Activated naive CD8-positive, alpha-beta T cell treated with anti-CD3 and anti-CD28 coated beads for 36 hours (primary cell): ENCODE measurements around the gene ZNF750. TPM values are rescaled to one million over a fixed set of nuclear protein-coding genes. Genes with fewer than 3 reads are reported as not detected.

Experiments used
- DNase-seq: peaks from one replicate; pipeline ENCODE4 v3.0.0; 2021
- H3K27ac Mint-ChIP-seq: one replicate; pipeline ENCODE4 v1.8.0; 2022; ENCODE audit warnings: mild to moderate bottlenecking, moderate library complexity, mixed read lengths
- H3K27me3 Mint-ChIP-seq: one replicate; pipeline ENCODE4 v1.8.0; 2022; ENCODE audit warnings: mild to moderate bottlenecking, mixed read lengths
- H3K36me3 Mint-ChIP-seq: one replicate; pipeline ENCODE4 v1.8.0; 2021; ENCODE audit warnings: mild to moderate bottlenecking, mixed read lengths
- H3K4me1 Mint-ChIP-seq: one replicate; pipeline ENCODE4 v1.8.0; 2021; ENCODE audit warnings: mixed read lengths
- H3K4me3 Mint-ChIP-seq: one replicate; pipeline ENCODE4 v1.8.0; 2022; ENCODE audit warnings: mild to moderate bottlenecking, moderate library complexity, mixed read lengths
- H3K9me3 Mint-ChIP-seq: one replicate; pipeline ENCODE4 v1.8.0; 2022; ENCODE audit warnings: mixed read lengths
- total RNA-seq, 2 experiments: library from RNA; stranded (reverse); gene quantifications; one replicate each; pipeline ENCODE4 v1.2.3, GENCODE V29; 2021

The ZNF750 gene
- not detected for total RNA-seq

GRCh38 chr17:82839617-82840292 lies at the start of gene ZNF750:
TSS of gene ZNF750 (minus strand) at chr17:82840022. CDS start at chr17:82832454, 7,568 bp downstream.
- no peaks in the 10 kb centered on the region for H3K27me3 Mint-ChIP-seq
- no peak for DNase-seq
- no peak within 1 kb of the TSS for H3K4me3 Mint-ChIP-seq
- H3K4me1 Mint-ChIP-seq: peaks cover 5% of the 10 kb centered on the region
- H3K9me3 Mint-ChIP-seq: no peaks in the 10 kb centered on the region
- H3K27ac Mint-ChIP-seq: no peak within 1 kb of the TSS
- H3K36me3 Mint-ChIP-seq: no peaks in the 10 kb centered on the region

GRCh38 chr17:82888583-82889495 lies 49.0 kb upstream of the ZNF750 start:
- no peak overlapping the region for H3K27ac Mint-ChIP-seq

GRCh38 chr17:82887255-82888164 lies 47.7 kb upstream of the ZNF750 start:
- Mint-ChIP-seq H3K9me3 (no peaks in the 10 kb centered on the region), H3K27ac (peak overlapping the region; percentile 43), H3K36me3 (peaks cover 20% of the 10 kb centered on the region), H3K4me1 (peaks cover 44% of the 10 kb centered on the region), H3K27me3 (no peaks in the 10 kb centered on the region), H3K4me3 (no peak overlapping the region)
- no peak for DNase-seq

More at GRCh38 chr17:82888583-82889495, 49.0 kb upstream of the ZNF750 start:
- Mint-ChIP-seq H3K9me3 (no peaks in the 10 kb centered on the region), H3K4me3 (no peak overlapping the region), H3K27me3 (no peaks in the 10 kb centered on the region), H3K4me1 (peaks cover 45% of the 10 kb centered on the region), H3K36me3 (peaks cover 24% of the 10 kb centered on the region)
- no peak for DNase-seq

GRCh38 chr17:82884970-82885353 lies 45.1 kb upstream of the ZNF750 start:
- Mint-ChIP-seq H3K9me3 (no peaks in the 10 kb centered on the region), H3K4me3 (peak overlapping the region; percentile 5)
- DNase-seq: peak; percentile 30

GRCh38 chr17:82884341-82884969 lies 44.6 kb upstream of the ZNF750 start:
- Mint-ChIP-seq H3K27me3 (no peaks in the 10 kb centered on the region), H3K4me1 (peaks cover 55% of the 10 kb centered on the region), H3K36me3 (peaks cover 23% of the 10 kb centered on the region), H3K4me3 (peak overlapping the region; percentile 5), H3K27ac (peak overlapping the region; percentile 67), H3K9me3 (no peaks in the 10 kb centered on the region)
- DNase-seq: no peak

More at GRCh38 chr17:82884970-82885353, 45.1 kb upstream of the ZNF750 start:
- H3K27me3 Mint-ChIP-seq: no peaks in the 10 kb centered on the region
- peaks cover 55% of the 10 kb centered on the region for H3K4me1 Mint-ChIP-seq
- H3K36me3 Mint-ChIP-seq: peaks cover 18% of the 10 kb centered on the region
- H3K27ac Mint-ChIP-seq: peak overlapping the region; percentile 67

GRCh38 chr17:82883419-82884031 lies 43.7 kb upstream of the ZNF750 start:
- no peak overlapping the region for H3K4me3 Mint-ChIP-seq
- no peak for DNase-seq
- H3K4me1 Mint-ChIP-seq: peaks cover 59% of the 10 kb centered on the region
- peak overlapping the region; percentile 91 for H3K27ac Mint-ChIP-seq
- H3K27me3 Mint-ChIP-seq: no peaks in the 10 kb centered on the region
- peaks cover 26% of the 10 kb centered on the region for H3K36me3 Mint-ChIP-seq
- H3K9me3 Mint-ChIP-seq: no peaks in the 10 kb centered on the region

GRCh38 chr17:82882715-82883418 lies 43.0 kb upstream of the ZNF750 start:
- peaks cover 29% of the 10 kb centered on the region for H3K36me3 Mint-ChIP-seq
- no peaks in the 10 kb centered on the region for H3K9me3 Mint-ChIP-seq
- peak; percentile 77 for DNase-seq
- H3K4me3 Mint-ChIP-seq: peak overlapping the region; percentile 67
- no peaks in the 10 kb centered on the region for H3K27me3 Mint-ChIP-seq
- peak overlapping the region; percentile 91 for H3K27ac Mint-ChIP-seq
- peaks cover 66% of the 10 kb centered on the region for H3K4me1 Mint-ChIP-seq

GRCh38 chr17:82881900-82882714 lies 42.3 kb upstream of the ZNF750 start:
- Mint-ChIP-seq H3K4me1 (peaks cover 67% of the 10 kb centered on the region), H3K9me3 (no peaks in the 10 kb centered on the region), H3K36me3 (peaks cover 25% of the 10 kb centered on the region), H3K4me3 (peak overlapping the region; percentile 67), H3K27ac (peak overlapping the region; percentile 91), H3K27me3 (no peaks in the 10 kb centered on the region)
- no peak for DNase-seq

- H3K27me3 Mint-ChIP-seq: no peaks in the 10 kb centered on the region
- H3K4me3 Mint-ChIP-seq: no peak overlapping the region
- peaks cover 25% of the 10 kb centered on the region for H3K36me3 Mint-ChIP-seq
- peaks cover 71% of the 10 kb centered on the region for H3K4me1 Mint-ChIP-seq
- H3K9me3 Mint-ChIP-seq: no peaks in the 10 kb centered on the region
- H3K27ac Mint-ChIP-seq: no peak overlapping the region
- DNase-seq: no peak
These were observed 41.6 kb upstream of the ZNF750 start for GRCh38 chr17:82881324-82881823.

GRCh38 chr17:82880620-82881323 lies 41.0 kb upstream of the ZNF750 start:
- Mint-ChIP-seq H3K4me3 (no peak overlapping the region), H3K9me3 (no peaks in the 10 kb centered on the region), H3K27ac (no peak overlapping the region), H3K27me3 (no peaks in the 10 kb centered on the region), H3K36me3 (peaks cover 21% of the 10 kb centered on the region), H3K4me1 (peaks cover 70% of the 10 kb centered on the region)
- DNase-seq: no peak

- Mint-ChIP-seq H3K4me1 (peaks cover 57% of the 10 kb centered on the region), H3K27ac (no peak overlapping the region), H3K4me3 (no peak overlapping the region)
These were observed 39.4 kb upstream of the ZNF750 start for GRCh38 chr17:82879241-82879640.

GRCh38 chr17:82878527-82878926 lies 38.7 kb upstream of the ZNF750 start:
- H3K36me3 Mint-ChIP-seq: peaks cover 14% of the 10 kb centered on the region
- no peak overlapping the region for H3K27ac Mint-ChIP-seq
- no peak overlapping the region for H3K4me3 Mint-ChIP-seq
- H3K9me3 Mint-ChIP-seq: no peaks in the 10 kb centered on the region
- no peaks in the 10 kb centered on the region for H3K27me3 Mint-ChIP-seq
- peaks cover 51% of the 10 kb centered on the region for H3K4me1 Mint-ChIP-seq
- DNase-seq: no peak

More at GRCh38 chr17:82879241-82879640, 39.4 kb upstream of the ZNF750 start:
- DNase-seq: no peak
- Mint-ChIP-seq H3K27me3 (no peaks in the 10 kb centered on the region), H3K9me3 (no peaks in the 10 kb centered on the region), H3K36me3 (peaks cover 20% of the 10 kb centered on the region)
